A549 (cell line): ENCODE data around the gene CD58. TPM values are rescaled to one million over a fixed set of nuclear protein-coding genes. Genes with fewer than 3 reads are reported as not detected.

ENCODE experiments used
- ATAC-seq, 2 experiments: fragments of 200-7000 bp in 1 of 2; fragments of >200 bp in 1 of 2; cut with Nextera tagmentation in 1 of 2; cut with Tn5 transposase in 1 of 2; 3 replicates each; pipeline versions ENCODE4 v1.8.0 to v1.9.1; 2018 to 2020; ENCODE audit warnings: mild to moderate bottlenecking in 1 of 2, moderate library complexity in 1 of 2
- CTCF ChIA-PET: fragments of 300-600 bp; sonication (Branson Sonifier 250); formaldehyde crosslinking; extraction: SDS; loops from one replicate; lab custom pipeline; 2021; ENCODE audit warnings: antibody characterized with exemption, inconsistent platforms; lab: Yijun Ruan, JAX
- POLR2A ChIA-PET: fragments of 350-600 bp; formaldehyde crosslinking; extraction: SDS; loops from one replicate; lab custom pipeline; 2021; ENCODE audit warnings: antibody characterized with exemption, inconsistent platforms; lab: Yijun Ruan, JAX
- DNase-seq, 2 experiments: peaks; one replicate each; pipeline versions ENCODE4 v3.0.0 to v3.0.0-alpha.2; 2011 to 2016; ENCODE audit warnings: low read depth in 1 of 2, low spot score in 1 of 2
- FAIRE-seq: peaks from 2 replicates; lab custom pipeline; 2011; peaks lifted over from hg19 to GRCh38; lab: Jason Lieb, UNC
- H3K27ac ChIP-seq, 2 experiments: fragments of >200 bp; sonication (Bioruptor Twin); formaldehyde crosslinking; 3 replicates each; pipeline ENCODE4 v1.5.1; 2016 to 2017
- H3K4me1 ChIP-seq: fragments of >200 bp; sonication (Bioruptor Twin); formaldehyde crosslinking; 3 replicates; pipeline ENCODE4 v1.6.1; 2016
- H3K4me2 ChIP-seq: fragments of >200 bp; sonication (Bioruptor Twin); formaldehyde crosslinking; 3 replicates; pipeline ENCODE4 v1.6.1; 2016
- H3K4me3 ChIP-seq: fragments of >200 bp; sonication (Bioruptor Twin); formaldehyde crosslinking; 3 replicates; pipeline ENCODE4 v1.5.1; 2016
- H3K9me3 ChIP-seq: fragments of >200 bp; sonication (Bioruptor Twin); formaldehyde crosslinking; 3 replicates; pipeline ENCODE4 v1.6.1; 2016
- CTCF ChIP-seq: fragments of >200 bp; sonication (Bioruptor Twin); formaldehyde crosslinking; IDR thresholded peaks from 3 replicates; pipeline ENCODE4 v1.5.1; 2016
- ELK1 ChIP-seq: fragments of 150-350 bp; IDR thresholded peaks from 2 replicates; pipeline ENCODE4 v1.6.1; 2014; ENCODE audit warnings: low read depth, mild to moderate bottlenecking, low read length
- ESRRA ChIP-seq: fragments of 150-350 bp; IDR thresholded peaks from 2 replicates; pipeline ENCODE4 v1.6.1; 2014; ENCODE audit warnings: mild to moderate bottlenecking, low read length, borderline replicate concordance
- FOSB ChIP-seq: fragments of 250-450 bp; sonication (Bioruptor Pico); IDR thresholded peaks from 2 replicates; pipeline ENCODE4 v1.5.0; 2020; ENCODE audit warnings: mild to moderate bottlenecking, moderate library complexity
- FOSL2 ChIP-seq, 2 experiments: fragments of 450-650 bp in 1 of 2; fragments of >200 bp in 1 of 2; sonication (Bioruptor Twin) in 1 of 2; formaldehyde crosslinking; IDR thresholded peaks; 2 replicates each; pipeline versions ENCODE4 v1.5.0 to v1.6.1; 2016 to 2020; ENCODE audit warnings: mild to moderate bottlenecking in 1 of 2, moderate library complexity in 1 of 2
- GATA3 ChIP-seq: IDR thresholded peaks from 2 replicates; pipeline ENCODE4 v1.6.1; 2012; ENCODE audit warnings: borderline replicate concordance
- HMGXB4 ChIP-seq: fragments of 250-450 bp; sonication (Bioruptor Pico); IDR thresholded peaks from 2 replicates; pipeline ENCODE4 v1.5.0; 2021; ENCODE audit warnings: mild to moderate bottlenecking, moderate library complexity, borderline replicate concordance
- HOXB5 ChIP-seq: fragments of 250-450 bp; sonication (Bioruptor Pico); IDR thresholded peaks from 2 replicates; pipeline ENCODE4 v1.5.0; 2020; ENCODE audit warnings: mild to moderate bottlenecking, moderate library complexity
- JUNB ChIP-seq: fragments of >200 bp; sonication (Bioruptor Twin); formaldehyde crosslinking; IDR thresholded peaks from 2 replicates; pipeline ENCODE4 v1.6.1; 2016
- MAX ChIP-seq: IDR thresholded peaks from 2 replicates; pipeline ENCODE4 v1.6.1; 2012
- MAZ ChIP-seq: fragments of 150-350 bp; IDR thresholded peaks from 2 replicates; pipeline ENCODE4 v1.6.1; 2014; ENCODE audit warnings: antibody characterized with exemption, low read depth, low read length, borderline replicate concordance
- PBX3 ChIP-seq: IDR thresholded peaks from 2 replicates; pipeline ENCODE4 v1.6.1; 2012
- RCOR1 ChIP-seq: fragments of 150-350 bp; IDR thresholded peaks from 2 replicates; pipeline ENCODE4 v1.6.1; 2014; ENCODE audit warnings: antibody characterized with exemption, low read length, low read depth
- RFX5 ChIP-seq: fragments of 450-650 bp; IDR thresholded peaks from 2 replicates; pipeline ENCODE4 v1.7.1; 2014; ENCODE audit warnings: antibody characterized with exemption, mild to moderate bottlenecking, moderate library complexity
- ZNF302 ChIP-seq: fragments of 250-450 bp; sonication (Bioruptor Pico); IDR thresholded peaks from 2 replicates; pipeline ENCODE4 v1.9.0; 2021; ENCODE audit warnings: inconsistent platforms, mild to moderate bottlenecking, moderate library complexity
- WGBS: methylation state at CpG from one replicate; pipeline ENCODE4 v1.1.6; 2017; ENCODE audit errors: missing lambda C conversion rate; 5-methylcytosine and 5-hydroxymethylcytosine counted together
- polyA plus RNA-seq, 4 experiments: library from polyadenylated mRNA; depleted of rRNA in 3 of 4; stranded (reverse); fragments of >200 nt; fragmentation: RNase III in 1 of 4; extraction: RNeasy Plus Mini Kit Qiagen cat#74134 plus additional on column Dnase treatment in 1 of 4; gene quantifications; 2 replicates in 3 of 4; 3 replicates in 1 of 4; pipeline ENCODE4 v1.2.3, GENCODE V29; 2011 to 2017
- TF ChIP-seq, protein P1 (sequence below): IDR thresholded peaks from 2 replicates; pipeline ENCODE4 v1.6.1; 2012; ENCODE audit warnings: low read depth, borderline replicate concordance
- TF ChIP-seq, protein P2 (sequence below): fragments of 250-450 bp; sonication (Bioruptor Pico); IDR thresholded peaks from 2 replicates; pipeline ENCODE4 v1.5.0; 2020; ENCODE audit warnings: low read depth, mild to moderate bottlenecking, moderate library complexity

Gene CD58
- polyA plus RNA-seq, 2 of the 4 experiments (the other 2 are of a cell fraction) = 22.4 to 38.4 TPM

- DNase-seq = no peak
- Histone ChIP-seq H3K4me2 (no peak overlapping the region), H3K27ac (no peak overlapping the region), H3K9me3 (no peaks in the 10 kb centered on the region), H3K4me3 (no peak overlapping the region), H3K4me1 (peaks cover 16% of the 10 kb centered on the region; the same call in 2 of the 3 replicates)
- POLR2A ChIA-PET = no interaction called here
- no peak for ATAC-seq
- CTCF ChIA-PET = interaction anchor here (1.6 to 10.2 kb wide), 3 partner anchors 8 to 354 kb away, joined by 5 to 125 read pairs (median 24); no protein-coding TSS in a partner anchor
- FAIRE-seq = no peak
- TF ChIP-seq, protein P1, sequence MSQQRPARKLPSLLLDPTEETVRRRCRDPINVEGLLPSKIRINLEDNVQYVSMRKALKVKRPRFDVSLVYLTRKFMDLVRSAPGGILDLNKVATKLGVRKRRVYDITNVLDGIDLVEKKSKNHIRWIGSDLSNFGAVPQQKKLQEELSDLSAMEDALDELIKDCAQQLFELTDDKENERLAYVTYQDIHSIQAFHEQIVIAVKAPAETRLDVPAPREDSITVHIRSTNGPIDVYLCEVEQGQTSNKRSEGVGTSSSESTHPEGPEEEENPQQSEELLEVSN = no peak
- TF ChIP-seq JUNB (no peak), ZNF302 (no peak), FOSB (CRISPR knock-in tag) (no peak), GATA3 (no peak), HMGXB4 (CRISPR knock-in tag) (no peak), MAZ (no peak), FOSL2 (IDR thresholded peaks at IDR 0.05) (no peak), FOSL2 (CRISPR knock-in tag; IDR thresholded peaks at IDR 0.05) (no peak), HOXB5 (CRISPR knock-in tag) (no peak), CTCF (no peak)
- TF ChIP-seq, protein P2, sequence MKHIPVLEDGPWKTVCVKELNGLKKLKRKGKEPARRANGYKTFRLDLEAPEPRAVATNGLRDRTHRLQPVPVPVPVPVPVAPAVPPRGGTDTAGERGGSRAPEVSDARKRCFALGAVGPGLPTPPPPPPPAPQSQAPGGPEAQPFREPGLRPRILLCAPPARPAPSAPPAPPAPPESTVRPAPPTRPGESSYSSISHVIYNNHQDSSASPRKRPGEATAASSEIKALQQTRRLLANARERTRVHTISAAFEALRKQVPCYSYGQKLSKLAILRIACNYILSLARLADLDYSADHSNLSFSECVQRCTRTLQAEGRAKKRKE = no peak
- WGBS = 92% methylated on average over 7 of the region's 7 CpGs
These were observed 77.8 kb downstream of the CD58 start for GRCh38 chr1:116493036-116493435.

DNA sequence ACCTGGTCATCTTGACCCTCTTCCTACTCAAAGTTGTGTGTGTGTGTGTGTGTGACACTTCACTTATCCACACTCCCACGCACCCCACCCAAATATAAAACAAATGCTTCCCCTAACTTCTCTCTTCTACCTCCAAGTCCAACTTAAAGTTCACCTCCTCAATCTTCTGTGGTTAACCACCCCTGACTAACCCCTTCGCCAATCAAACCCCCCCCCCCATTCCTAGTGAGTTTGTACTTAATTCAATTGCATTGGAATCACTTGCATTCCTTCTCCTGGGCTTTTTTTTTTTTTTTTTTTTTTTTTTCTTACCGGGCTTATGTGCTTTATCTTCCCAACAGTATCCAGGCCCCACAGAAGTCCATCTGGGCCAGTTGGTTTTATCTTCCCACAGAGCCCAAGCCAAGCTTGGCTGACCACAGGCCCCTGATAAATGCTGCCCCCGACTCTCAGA is 78.4 kb downstream of the CD58 start:
- FAIRE-seq (no peak), DNase-seq (no peak), ATAC-seq (no peak)
- TF ChIP-seq MAX (no peak), PBX3 (no peak), RCOR1 (no peak), ELK1 (no peak), RFX5 (no peak), ESRRA (no peak)
- no peak overlapping the region for H3K4me3 ChIP-seq
- no peak overlapping the region for H3K27ac ChIP-seq
- H3K4me1 ChIP-seq = peaks cover 16% of the 10 kb centered on the region; the same call in 2 of the 3 replicates
- no peaks in the 10 kb centered on the region for H3K9me3 ChIP-seq
- H3K4me2 ChIP-seq = no peak overlapping the region
- ChIA-PET CTCF (interaction anchor here (3.5 to 10.2 kb wide), 2 partner anchors 8 to 353 kb away, joined by 24 to 125 read pairs; no protein-coding TSS in a partner anchor), POLR2A (no interaction called here)
- 66% methylated on average over 3 of the region's 4 CpGs for WGBS
